Coronary artery (tissue), 2 donors: ENCODE measurements around the gene ETV7.
A peak's percentile ranks its signal among the peaks of the same experiment; 100 is the strongest.

Experiments
- DNase-seq: peaks from one replicate; pipeline ENCODE4 v3.0.0-alpha.2; 2017; ENCODE audit warnings: low spot score
- H3K27ac ChIP-seq, 2 donors: fragments of 200-600 bp; sonication (generic); one replicate each; pipeline ENCODE4 v1.5.1; 2016 to 2019
- H3K4me3 ChIP-seq: fragments of 200-600 bp; sonication (generic); 2 replicates; pipeline ENCODE4 v1.5.1; 2016; ENCODE audit warnings: mild to moderate bottlenecking, moderate library complexity
- TF ChIP-seq, protein P1 (sequence below): fragments of 200-600 bp; sonication (generic); IDR thresholded peaks from one replicate; pipeline ENCODE4 v1.5.1; 2019; ENCODE audit warnings: antibody characterized with exemption

Gene ETV7

DNA sequence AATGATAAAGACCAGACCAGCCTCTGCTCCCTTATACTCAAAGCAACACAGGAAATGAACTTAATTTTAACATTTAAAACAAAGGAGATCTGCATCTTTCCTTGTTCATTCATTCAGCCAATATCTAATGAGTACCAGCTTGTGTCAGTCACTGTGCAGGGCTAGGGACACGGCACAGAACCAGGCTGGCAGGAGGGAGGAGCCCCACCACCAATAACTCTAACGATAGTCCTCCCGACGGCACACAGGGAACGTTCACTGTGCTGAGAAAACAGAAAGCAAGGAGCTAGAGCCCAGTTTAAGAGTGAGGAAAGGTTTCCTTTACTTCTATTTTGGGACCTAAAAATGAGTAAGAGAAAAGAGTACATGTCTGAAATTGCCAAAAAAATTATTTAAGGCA lies 9.9 kb downstream of the ETV7 start:
- Histone ChIP-seq H3K27ac (peak overlapping the region; percentile 15 to 21), H3K4me3 (no peak overlapping the region)
- no peak for DNase-seq
- TF ChIP-seq, protein P1, sequence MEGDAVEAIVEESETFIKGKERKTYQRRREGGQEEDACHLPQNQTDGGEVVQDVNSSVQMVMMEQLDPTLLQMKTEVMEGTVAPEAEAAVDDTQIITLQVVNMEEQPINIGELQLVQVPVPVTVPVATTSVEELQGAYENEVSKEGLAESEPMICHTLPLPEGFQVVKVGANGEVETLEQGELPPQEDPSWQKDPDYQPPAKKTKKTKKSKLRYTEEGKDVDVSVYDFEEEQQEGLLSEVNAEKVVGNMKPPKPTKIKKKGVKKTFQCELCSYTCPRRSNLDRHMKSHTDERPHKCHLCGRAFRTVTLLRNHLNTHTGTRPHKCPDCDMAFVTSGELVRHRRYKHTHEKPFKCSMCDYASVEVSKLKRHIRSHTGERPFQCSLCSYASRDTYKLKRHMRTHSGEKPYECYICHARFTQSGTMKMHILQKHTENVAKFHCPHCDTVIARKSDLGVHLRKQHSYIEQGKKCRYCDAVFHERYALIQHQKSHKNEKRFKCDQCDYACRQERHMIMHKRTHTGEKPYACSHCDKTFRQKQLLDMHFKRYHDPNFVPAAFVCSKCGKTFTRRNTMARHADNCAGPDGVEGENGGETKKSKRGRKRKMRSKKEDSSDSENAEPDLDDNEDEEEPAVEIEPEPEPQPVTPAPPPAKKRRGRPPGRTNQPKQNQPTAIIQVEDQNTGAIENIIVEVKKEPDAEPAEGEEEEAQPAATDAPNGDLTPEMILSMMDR: no peak

DNA sequence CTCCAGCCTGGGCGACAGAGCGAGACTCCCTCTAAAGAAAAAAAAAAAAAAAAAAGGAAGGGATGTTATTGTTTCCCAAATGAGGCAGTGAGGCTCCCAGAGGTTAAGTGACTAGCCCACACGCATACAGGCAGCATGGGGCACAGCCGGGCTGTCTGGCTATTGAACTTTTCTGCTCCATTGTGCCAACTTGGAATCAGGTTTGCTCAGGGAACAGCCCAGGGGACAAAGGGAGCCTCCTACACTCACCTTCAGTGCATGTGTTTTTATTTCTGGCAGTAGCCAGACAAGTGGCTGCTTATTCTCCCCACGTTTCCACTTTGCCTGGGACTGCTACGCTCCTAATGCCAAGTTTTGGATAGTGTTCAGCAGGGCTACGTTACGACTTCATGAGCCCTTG lies 10.7 kb downstream of the ETV7 start:
- DNase-seq: no peak
- TF ChIP-seq, protein P1: no peak
- H3K4me3 ChIP-seq: no peak overlapping the region
- H3K27ac ChIP-seq: peak overlapping the region in 1 of 2 donors; percentile 21

DNA sequence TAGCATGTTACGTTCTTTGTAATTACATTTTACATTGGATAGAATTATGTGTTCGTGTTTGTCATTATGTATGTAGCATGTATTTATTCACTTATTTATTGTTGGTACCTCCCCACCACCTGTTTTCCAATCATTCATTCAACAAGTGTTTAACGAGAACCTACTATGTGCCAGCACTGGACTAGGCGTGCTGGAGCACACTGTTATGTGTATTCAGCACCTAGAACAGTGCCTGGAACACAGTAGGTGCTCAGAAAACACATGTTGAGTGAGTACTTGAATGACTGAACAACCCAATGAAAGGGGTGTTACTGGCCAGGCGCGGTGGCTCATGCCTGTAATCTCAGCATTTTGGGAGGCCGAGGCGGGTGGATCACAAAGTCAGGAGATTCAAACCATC lies 11.3 kb downstream of the ETV7 start:
- Histone ChIP-seq H3K27ac (no peak overlapping the region), H3K4me3 (no peak overlapping the region)
- no peak for DNase-seq
- TF ChIP-seq, protein P1: no peak

DNA sequence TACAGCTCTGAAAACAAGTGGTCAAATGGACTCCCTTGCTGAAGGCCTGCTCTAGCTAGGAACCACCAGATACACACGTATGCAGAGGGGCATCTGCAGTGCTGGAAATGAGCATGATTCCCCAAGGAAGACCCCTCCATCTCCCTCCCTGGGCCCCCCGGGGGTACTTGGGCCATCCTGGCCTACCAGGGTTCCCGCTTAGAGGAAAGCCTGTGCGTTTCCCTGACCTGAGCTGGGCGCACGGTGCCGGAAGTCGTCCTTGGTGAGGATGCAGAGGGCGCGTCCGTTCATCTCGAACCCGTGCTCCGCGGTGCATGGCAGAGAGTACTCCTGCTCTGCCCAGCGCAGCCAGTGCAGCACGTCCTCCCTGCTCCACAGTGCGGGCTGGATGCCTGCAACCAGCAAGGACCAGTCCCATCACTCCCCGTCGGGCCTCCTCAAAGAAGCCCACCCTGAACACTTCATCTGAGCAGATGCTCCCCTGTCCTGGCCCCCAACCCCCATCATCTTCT lies 11.8 kb downstream of the ETV7 start:
- Histone ChIP-seq H3K4me3 (no peak overlapping the region), H3K27ac (no peak overlapping the region)
- DNase-seq: no peak
- TF ChIP-seq, protein P1: no peak

DNA sequence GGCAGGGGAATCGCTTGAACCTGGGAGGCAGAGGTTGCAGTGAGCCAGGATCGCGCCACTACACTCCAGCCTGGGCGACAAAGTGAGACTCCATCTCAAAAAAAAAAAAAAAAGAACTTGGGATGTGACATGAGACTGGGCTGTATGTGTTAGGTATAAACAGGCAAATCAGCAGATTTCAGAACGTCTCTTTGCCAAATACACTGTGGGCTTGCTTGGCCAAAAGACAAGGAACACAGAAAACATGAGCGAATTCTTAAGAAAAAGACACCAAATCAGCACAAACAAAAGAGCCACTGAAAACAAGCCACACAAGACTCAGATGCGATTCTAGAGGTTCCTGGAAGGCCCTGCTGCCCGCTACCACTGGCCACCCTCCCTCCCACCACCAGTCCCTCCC lies 12.5 kb downstream of the ETV7 start:
- Histone ChIP-seq H3K27ac (no peak overlapping the region), H3K4me3 (no peak overlapping the region)
- DNase-seq: no peak
- TF ChIP-seq, protein P1: no peak

DNA sequence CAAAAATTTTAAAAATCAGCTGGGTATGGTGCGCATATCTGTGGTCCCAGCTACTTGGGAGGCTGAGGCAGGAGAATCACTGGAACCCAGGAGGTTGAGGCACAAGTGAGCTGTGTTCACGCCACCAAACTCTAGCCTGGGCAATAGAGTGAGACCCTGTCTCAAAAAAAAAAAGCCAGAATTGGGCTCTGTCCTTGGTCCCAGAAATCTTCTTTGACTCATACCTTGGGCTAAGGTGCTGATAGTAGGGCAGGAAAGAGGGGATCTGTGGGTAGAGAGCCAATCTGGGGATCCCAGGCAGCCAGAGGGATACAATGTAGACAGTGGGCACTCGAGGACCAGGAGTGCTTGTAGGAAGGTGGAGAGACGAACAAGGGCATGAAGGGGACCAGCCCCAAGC lies 13.3 kb downstream of the ETV7 start:
- DNase-seq: no peak
- H3K4me3 ChIP-seq: no peak overlapping the region
- H3K27ac ChIP-seq: no peak overlapping the region
- TF ChIP-seq, protein P1: no peak

DNA sequence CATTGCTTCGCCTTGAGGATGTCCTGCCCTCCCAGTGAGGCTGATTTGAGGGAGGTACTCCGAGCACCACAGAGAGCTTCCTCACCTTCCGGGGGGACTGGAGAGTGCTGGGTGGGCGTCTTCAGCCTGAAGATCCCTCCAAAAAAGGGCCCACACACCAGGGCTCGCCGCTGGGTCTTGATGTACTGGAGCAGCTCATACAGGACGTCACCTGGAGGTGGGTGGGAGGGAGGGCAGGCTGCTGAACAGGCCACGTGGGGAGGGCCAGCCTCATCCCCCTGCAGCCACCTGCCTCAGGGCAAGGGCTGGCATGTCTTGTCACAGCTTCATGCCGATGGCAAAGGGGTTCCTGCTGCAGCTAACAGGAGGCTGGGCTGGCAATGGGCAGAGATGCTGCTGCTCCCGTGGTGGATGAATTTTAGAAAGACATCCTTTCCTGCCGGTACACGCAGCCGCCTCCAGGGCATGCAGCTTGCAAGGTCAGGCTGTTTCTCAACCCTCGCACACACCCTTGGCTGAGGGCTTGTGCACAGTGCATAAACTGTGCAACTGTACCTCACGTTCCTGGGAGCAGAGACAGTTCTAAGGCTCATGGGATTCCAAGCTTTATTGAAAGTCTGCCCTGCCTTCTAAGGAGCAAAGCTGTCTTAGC lies 14.0 kb downstream of the ETV7 start:
- no peak for DNase-seq
- Histone ChIP-seq H3K27ac (no peak overlapping the region), H3K4me3 (no peak overlapping the region)
- TF ChIP-seq, protein P1: no peak
